Right lobe of liver (tissue), 6 donors: ENCODE measurements around the gene ATP10D. TPM values are rescaled to one million over a fixed set of nuclear protein-coding genes. Genes with fewer than 3 reads are reported as not detected.
A peak's percentile ranks its signal among the peaks of the same experiment; 100 is the strongest.

Experiments used
- ATAC-seq, 4 donors: fragments of 200-7000 bp; cut with Tn5 transposase; one replicate each; pipeline ENCODE4 v1.9.1; 2020; ENCODE audit warnings: mild to moderate bottlenecking in 4 of 4, moderate library complexity in 4 of 4
- DNase-seq, 3 donors: peaks; one replicate each; pipeline ENCODE4 v3.0.0-alpha.2; 2020
- H3K27ac ChIP-seq, 3 donors: fragments of 200-600 bp; one replicate each; pipeline ENCODE4 v1.8.0; 2022
- H3K27me3 ChIP-seq, 2 donors: fragments of 200-600 bp; one replicate each; pipeline ENCODE4 v1.8.0; 2022
- H3K36me3 ChIP-seq, 4 donors: fragments of 200-600 bp; sonication (generic) in 1 of 4; one replicate each; pipeline versions ENCODE4 v1.5.1 to v1.8.0; 2017 to 2022; ENCODE audit warnings: control low read depth in 1 of 4
- H3K4me1 ChIP-seq, 4 donors: fragments of 200-600 bp; sonication (generic) in 1 of 4; one replicate each; pipeline versions ENCODE4 v1.5.1 to v1.8.0; 2017 to 2022; ENCODE audit warnings: control low read depth in 1 of 4
- H3K4me3 ChIP-seq, 3 donors: fragments of 200-600 bp; one replicate each; pipeline ENCODE4 v1.8.0; 2022
- H3K9me3 ChIP-seq, 4 donors: fragments of 200-600 bp; sonication (generic) in 1 of 4; one replicate each; pipeline versions ENCODE4 v1.5.1 to v1.8.0; 2017 to 2022; ENCODE audit warnings: control low read depth in 1 of 4
- CTCF ChIP-seq, 4 donors: fragments of 200-600 bp in 3 of 4; fragments of 450-650 bp in 1 of 4; IDR thresholded peaks; one replicate each; pipeline versions ENCODE4 v1.5.1 to v1.8.0; 2016 to 2022; ENCODE audit warnings: antibody characterized with exemption in 4 of 4, mild to moderate bottlenecking in 2 of 4
- POLR2A ChIP-seq: fragments of 450-650 bp; IDR thresholded peaks from one replicate; pipeline ENCODE4 v1.6.1; 2017; ENCODE audit warnings: antibody characterized with exemption, mild to moderate bottlenecking
- WGBS: methylation state at CpG from one replicate; pipeline ENCODE4 v1.1.6; 2018; ENCODE audit warnings: low coverage, low lambda C conversion rate; ENCODE audit not compliant: insufficient coverage; ENCODE audit errors: missing lambda C conversion rate; 5-methylcytosine and 5-hydroxymethylcytosine counted together
- intact Hi-C, 2 donors: fragments of 100-400 bp; cut with DNase I; formaldehyde crosslinking; loops; one replicate each; pipeline versions ENCODE4 v1.11.2 to v1.14.1; 2022
- total RNA-seq, 6 experiments: library from RNA; depleted of rRNA in 2 of 6; stranded (reverse); fragments of >200 nt in 2 of 6; fragmentation: NEBNext Ultra II Directional in 3 of 6; extraction: Animal tissue kit (Norgen Biotek cat#: 25700) in 3 of 6; gene quantifications; one replicate each; pipeline versions ENCODE4 v1.1.0 to v1.2.4, GENCODE V29; 2016 to 2023
- donor health status: DM: no; HTN: yes; CAD: no.
- donor health status: DM: no; HTN: no; CAD: no.
- donor health status: DM: no; HTN: no; CAD: no.
- donor health status: DM: no; HTN: yes; CAD: no.
- donor health status: DM: no; HTN: yes; CAD: no.

Gene ATP10D
- total RNA-seq, 6 experiments from 2014 or later: 5.1 to 14.0 (median 8.5) TPM

- Histone ChIP-seq H3K4me3 (no peak overlapping the region), H3K9me3 (peaks cover 0 to 2% (median 0%) of the 10 kb centered on the region in 4 donors), H3K27me3 (no peaks in the 10 kb centered on the region), H3K36me3 (no peaks in the 10 kb centered on the region), H3K4me1 (peaks cover 0 to 12% (median 0%) of the 10 kb centered on the region in 4 donors), H3K27ac (no peak overlapping the region)
- 47% methylated on average over 6 of the region's 6 CpGs for WGBS
- no peak for DNase-seq
- ATAC-seq: peak; percentile 56 to 81 (median 80)
- no peak for TF ChIP-seq POLR2A
- no peak for TF ChIP-seq CTCF (IDR thresholded peaks at IDR 0.05)
- intact Hi-C loops: no loop called here
Observed at GRCh38 chr4:47498899-47499298, 13.8 kb downstream of the ATP10D start.

- WGBS: 36% methylated on average over 2 of the region's 2 CpGs
- peaks cover 0 to 12% (median 0%) of the 10 kb centered on the region in 4 donors for H3K4me1 ChIP-seq
- no peaks in the 10 kb centered on the region for H3K27me3 ChIP-seq
- ATAC-seq (peak in 2 of 4 donors; percentile 43), DNase-seq (no peak)
- H3K27ac ChIP-seq: no peak overlapping the region
- H3K9me3 ChIP-seq: peaks cover 0 to 2% (median 0%) of the 10 kb centered on the region in 4 donors
- intact Hi-C loops: no loop called here
- H3K36me3 ChIP-seq: no peaks in the 10 kb centered on the region
- no peak for TF ChIP-seq POLR2A
- no peak for TF ChIP-seq CTCF (IDR thresholded peaks at IDR 0.05)
- no peak overlapping the region for H3K4me3 ChIP-seq
Observed at GRCh38 chr4:47499700-47500099, 14.6 kb downstream of the ATP10D start.

GRCh38 chr4:47500776-47501175 is 15.7 kb downstream of the ATP10D start:
- H3K27ac ChIP-seq: no peak overlapping the region
- peaks cover 0 to 12% (median 0%) of the 10 kb centered on the region in 4 donors for H3K4me1 ChIP-seq
- no peak for TF ChIP-seq POLR2A
- TF ChIP-seq CTCF (IDR thresholded peaks at IDR 0.05): no peak
- DNase-seq: no peak
- H3K36me3 ChIP-seq: no peaks in the 10 kb centered on the region
- 52% methylated on average over 3 of the region's 3 CpGs for WGBS
- H3K9me3 ChIP-seq: peaks cover 0 to 2% (median 0%) of the 10 kb centered on the region in 4 donors
- H3K27me3 ChIP-seq: no peaks in the 10 kb centered on the region
- H3K4me3 ChIP-seq: no peak overlapping the region
- no peak for ATAC-seq
- intact Hi-C loops: no loop called here

GRCh38 chr4:47505147-47505546 is 20.1 kb downstream of the ATP10D start:
- ATAC-seq (no peak), DNase-seq (no peak)
- Histone ChIP-seq H3K9me3 (no peaks in the 10 kb centered on the region), H3K27me3 (no peaks in the 10 kb centered on the region), H3K36me3 (no peaks in the 10 kb centered on the region), H3K4me1 (no peaks in the 10 kb centered on the region), H3K4me3 (no peak overlapping the region), H3K27ac (no peak overlapping the region)
- intact Hi-C loops: no loop called here
- 80% methylated on average over 3 of the region's 3 CpGs for WGBS
- TF ChIP-seq CTCF (IDR thresholded peaks at IDR 0.05) (no peak), POLR2A (no peak)

- H3K36me3 ChIP-seq: no peaks in the 10 kb centered on the region
- no peak for DNase-seq
- no peak for ATAC-seq
- no peaks in the 10 kb centered on the region for H3K4me1 ChIP-seq
- TF ChIP-seq POLR2A (no peak), CTCF (IDR thresholded peaks at IDR 0.05) (no peak)
- H3K27ac ChIP-seq: no peak overlapping the region
- 93% methylated on average over 3 of the region's 3 CpGs for WGBS
- H3K27me3 ChIP-seq: no peaks in the 10 kb centered on the region
- H3K4me3 ChIP-seq: no peak overlapping the region
- no peaks in the 10 kb centered on the region for H3K9me3 ChIP-seq
- intact Hi-C loops: no loop called here
Observed at GRCh38 chr4:47505666-47506065, 20.6 kb downstream of the ATP10D start.
